Neutrophil (primary cell): Measurements from ENCODE around the gene MPP2.
"Not testable (repeated sequence)": the region's sequence is repeated elsewhere in the genome, so short reads cannot be mapped to it uniquely, and the experiment has no call there.

Source experiments
- H3K27ac ChIP-seq: fragments of 200-600 bp; sonication (generic); 2 replicates; pipeline ENCODE4 v1.5.1; 2016; ENCODE audit warnings: mild to moderate bottlenecking, moderate library complexity
- H3K27me3 ChIP-seq: fragments of 200-600 bp; sonication (generic); 2 replicates; pipeline ENCODE4 v1.6.0; 2016; ENCODE audit warnings: mild to moderate bottlenecking
- H3K36me3 ChIP-seq: fragments of 200-600 bp; sonication (generic); 2 replicates; pipeline ENCODE4 v1.5.1; 2017
- H3K4me1 ChIP-seq, 2 experiments: fragments of 200-600 bp in 1 of 2; sonication (generic) in 1 of 2; 1 replicate in 1 of 2; 2 replicates in 1 of 2; pipeline versions ENCODE4 v1.5.1 to v1.6.1; 2013 to 2016; ENCODE audit warnings: low read depth in 1 of 2, low read length in 1 of 2, mild to moderate bottlenecking in 1 of 2, moderate library complexity in 1 of 2; ENCODE audit not compliant: control insufficient read depth in 1 of 2, insufficient read depth in 1 of 2
- H3K4me3 ChIP-seq, 2 experiments: fragments of 200-600 bp in 1 of 2; sonication (generic) in 1 of 2; 1 replicate in 1 of 2; 2 replicates in 1 of 2; pipeline ENCODE4 v1.5.1; 2013 to 2016; ENCODE audit warnings: low read depth in 1 of 2, low read length in 1 of 2, mild to moderate bottlenecking in 1 of 2, moderate library complexity in 1 of 2
- H3K9me3 ChIP-seq: fragments of 200-600 bp; sonication (generic); 2 replicates; pipeline ENCODE4 v1.5.1; 2016
- CTCF ChIP-seq: fragments of 200-600 bp; sonication (generic); IDR thresholded peaks from 2 replicates; pipeline ENCODE4 v1.5.1; 2016; ENCODE audit warnings: antibody characterized with exemption

The MPP2 gene

GRCh38 chr17:43942051-43942685 is 34.8 kb upstream of the MPP2 start, which contains the start of gene PPY:
Gene PPY, minus strand, starts transcription at chr17:43942476. Its CDS starts 822 bp downstream, at chr17:43941654.
- peaks cover 38% of the 10 kb centered on the region for H3K27me3 ChIP-seq
- no peaks in the 10 kb centered on the region for H3K36me3 ChIP-seq
- peaks cover 4 to 6% of the 10 kb centered on the region in 2 experiments for H3K4me1 ChIP-seq
- no peak within 1 kb of the TSS for H3K4me3 ChIP-seq
- no peak within 1 kb of the TSS for H3K27ac ChIP-seq
- H3K9me3 ChIP-seq = no peaks in the 10 kb centered on the region
- no peak for TF ChIP-seq CTCF

GRCh38 chr17:43940630-43941029 is 33.3 kb upstream of the MPP2 start:
- peaks cover 4 to 6% of the 10 kb centered on the region in 2 experiments for H3K4me1 ChIP-seq
- peaks cover 53% of the 10 kb centered on the region for H3K27me3 ChIP-seq
- H3K36me3 ChIP-seq = no peaks in the 10 kb centered on the region
- no peak overlapping the region for H3K4me3 ChIP-seq
- TF ChIP-seq CTCF = no peak
- no peak overlapping the region for H3K27ac ChIP-seq
- no peaks in the 10 kb centered on the region for H3K9me3 ChIP-seq

DNA sequence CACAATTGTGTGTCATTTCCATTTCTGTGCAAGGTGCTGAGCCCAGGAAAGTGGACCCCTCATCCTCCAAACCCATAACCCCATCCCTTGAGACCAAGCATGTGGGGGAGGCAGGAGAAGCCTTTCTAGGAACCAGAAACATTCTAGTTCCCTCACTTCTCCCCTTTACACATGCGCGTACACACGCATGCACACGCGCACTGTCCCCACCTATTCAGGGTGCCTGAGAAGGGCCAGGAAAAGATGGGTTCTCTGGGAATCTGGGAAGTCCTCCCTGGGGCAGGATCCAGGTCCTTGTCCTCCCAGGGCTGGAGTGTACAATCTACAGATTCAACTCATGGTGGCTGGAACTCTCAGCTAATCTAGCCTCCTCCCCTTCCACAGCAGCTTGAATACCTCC is 32.5 kb upstream of the MPP2 start:
- peaks cover 4 to 6% of the 10 kb centered on the region in 2 experiments for H3K4me1 ChIP-seq
- TF ChIP-seq CTCF = no peak
- no peak overlapping the region for H3K4me3 ChIP-seq
- peaks cover 58% of the 10 kb centered on the region for H3K27me3 ChIP-seq
- H3K27ac ChIP-seq = no peak overlapping the region
- no peaks in the 10 kb centered on the region for H3K36me3 ChIP-seq
- H3K9me3 ChIP-seq = no peaks in the 10 kb centered on the region

DNA sequence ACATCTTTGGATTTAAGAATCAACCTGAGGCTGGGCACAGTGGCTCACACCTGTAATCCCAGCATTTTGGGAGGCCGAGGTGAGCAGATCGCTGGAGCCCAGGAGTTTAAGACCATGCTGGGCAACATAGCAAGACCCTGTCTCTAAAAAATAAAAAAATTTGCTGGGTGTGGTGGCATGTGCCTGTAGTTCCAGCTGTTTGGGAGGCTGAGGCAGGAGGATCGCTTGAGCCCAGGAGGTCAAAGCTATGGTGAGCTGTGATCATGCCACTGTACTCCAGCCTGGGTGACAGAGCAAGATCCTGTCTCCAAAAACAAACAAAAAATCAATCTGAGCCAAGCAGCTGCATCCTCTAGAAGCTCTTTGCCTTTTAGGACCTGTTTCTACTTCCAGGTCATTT is 32.1 kb upstream of the MPP2 start:
- H3K9me3 ChIP-seq, H3K4me3 ChIP-seq, H3K36me3 ChIP-seq, H3K4me1 ChIP-seq, H3K27ac ChIP-seq: not testable (repeated sequence)
- peaks cover 61% of the 10 kb centered on the region for H3K27me3 ChIP-seq

DNA sequence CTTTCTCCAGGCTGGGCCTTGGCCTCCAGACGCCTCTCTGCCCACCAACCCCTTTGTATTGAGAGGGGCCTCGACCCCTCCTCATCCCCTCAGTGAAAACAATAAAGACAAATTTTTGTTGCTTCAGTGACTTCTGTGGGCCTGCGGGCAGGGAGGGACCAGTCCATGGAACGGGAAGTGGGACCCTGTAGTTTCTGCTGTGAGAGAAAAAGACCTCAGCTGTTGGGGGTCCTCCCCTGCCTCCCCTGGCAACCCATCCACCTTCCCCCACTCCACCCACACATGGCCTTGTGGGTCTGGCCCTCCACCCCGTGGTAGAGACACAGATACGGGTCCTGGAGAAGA is 31.5 kb upstream of the MPP2 start:
- Histone ChIP-seq H3K27me3 (peaks cover 68% of the 10 kb centered on the region), H3K27ac (no peak overlapping the region), H3K36me3 (no peaks in the 10 kb centered on the region), H3K4me1 (peaks cover 4 to 6% of the 10 kb centered on the region in 2 experiments), H3K4me3 (no peak overlapping the region), H3K9me3 (no peaks in the 10 kb centered on the region)
- no peak for TF ChIP-seq CTCF

- Histone ChIP-seq H3K4me1 (peaks cover 4 to 6% of the 10 kb centered on the region in 2 experiments), H3K4me3 (no peak overlapping the region), H3K27ac (no peak overlapping the region), H3K9me3 (no peaks in the 10 kb centered on the region), H3K27me3 (peaks cover 71% of the 10 kb centered on the region), H3K36me3 (no peaks in the 10 kb centered on the region)
- TF ChIP-seq CTCF = no peak
Measured at GRCh38 chr17:43936434-43936833, 29.1 kb upstream of the MPP2 start.
